Measurements from ENCODE around the gene EMSY. TPM values are rescaled to one million over a fixed set of nuclear protein-coding genes. Genes with fewer than 3 reads are reported as not detected.

EMSY gene
- total RNA-seq, 1 donor from 2014 or later: 20.2 TPM

GRCh38 chr11:76602431-76602861 is 157.6 kb downstream of the EMSY start:
- ATAC-seq: peak; percentile 70
- DNase-seq: peak; percentile 79
- intact Hi-C loops (cut with micrococcal nuclease): loop anchor here (10.0 kb wide), 1 partner anchor 62 kb away; no protein-coding TSS in a partner anchor

Other genes starting within 250 kb of the EMSY start
- gene WNT11, start 238.5 kb upstream of the EMSY start, total RNA-seq: 15.2 TPM
- gene THAP12, start 63.9 kb upstream of the EMSY start, total RNA-seq: 19.0 TPM
- 2.3 TPM for gene GVQW3, start 63.7 kb upstream of the EMSY start, total RNA-seq
- 30.8 TPM for gene LRRC32, start 225.7 kb downstream of the EMSY start, total RNA-seq